Measurements from ENCODE around the gene TSPEAR.

- TF ChIP-seq POLR2A (IDR thresholded peaks at IDR 0.05) (no peak), CTCF (IDR thresholded peaks at IDR 0.05) (no peak)
Observed at GRCh38 chr21:44533121-44533890, 178.1 kb downstream of the TSPEAR start.
